Nephron progenitor cell (in vitro differentiated cells): ENCODE results near the gene CALM1.
"Not testable (repeated sequence)": the region's sequence is repeated elsewhere in the genome, so short reads cannot be mapped to it uniquely, and the experiment has no call there.

Experiments
- DNase-seq: peaks from one replicate; pipeline ENCODE4 v3.0.0; 2021
- H3K27ac Mint-ChIP-seq: 2 replicates; pipeline ENCODE4 v1.8.0; 2021; ENCODE audit warnings: mild to moderate bottlenecking, moderate library complexity, mixed read lengths
- H3K27me3 Mint-ChIP-seq: 2 replicates; pipeline ENCODE4 v1.8.0; 2021; ENCODE audit warnings: mild to moderate bottlenecking, low read depth, mixed read lengths; ENCODE audit not compliant: poor library complexity
- H3K36me3 Mint-ChIP-seq: 2 replicates; pipeline ENCODE4 v1.8.0; 2021; ENCODE audit warnings: low read depth, mixed read lengths
- H3K4me1 Mint-ChIP-seq: 2 replicates; pipeline ENCODE4 v1.8.0; 2021; ENCODE audit warnings: mixed read lengths
- H3K4me3 Mint-ChIP-seq: 2 replicates; pipeline ENCODE4 v1.8.0; 2021; ENCODE audit warnings: mild to moderate bottlenecking, moderate library complexity, mixed read lengths
- H3K9me3 Mint-ChIP-seq: 2 replicates; pipeline ENCODE4 v1.8.0; 2021; ENCODE audit warnings: mild to moderate bottlenecking, moderate library complexity, mixed read lengths
- TF ChIP-seq, protein P1 (sequence below): fragments of 200-600 bp; sonication (generic); IDR thresholded peaks from 2 replicates; pipeline ENCODE4 v1.5.0; 2021; ENCODE audit warnings: antibody characterized with exemption

The CALM1 gene

DNA sequence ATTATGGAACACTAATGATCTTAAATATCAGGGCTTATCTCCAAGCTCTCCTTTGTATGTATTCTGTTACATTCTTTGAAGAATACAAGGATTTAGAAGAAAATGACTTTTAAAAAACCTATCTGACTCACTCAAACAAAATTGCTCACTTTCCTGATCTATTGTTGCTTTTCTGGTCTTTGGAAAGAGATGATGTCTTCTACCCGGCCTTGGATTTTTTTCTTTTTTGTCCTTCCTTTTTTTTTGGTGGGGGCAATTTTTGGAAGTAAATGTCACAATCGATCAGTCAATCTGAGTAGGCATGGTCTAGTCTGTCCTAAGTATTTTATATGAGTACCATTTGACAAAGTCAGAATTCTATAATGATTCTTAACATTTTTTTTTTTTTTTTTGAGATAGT is 10.5 kb upstream of the CALM1 start:
- no peaks in the 10 kb centered on the region for H3K27me3 Mint-ChIP-seq
- no peak overlapping the region for H3K27ac Mint-ChIP-seq
- H3K4me1 Mint-ChIP-seq, result peaks cover 14% of the 10 kb centered on the region
- no peaks in the 10 kb centered on the region for H3K9me3 Mint-ChIP-seq
- no peak overlapping the region for H3K4me3 Mint-ChIP-seq
- no peak for DNase-seq
- no peaks in the 10 kb centered on the region for H3K36me3 Mint-ChIP-seq
- TF ChIP-seq, protein P1, sequence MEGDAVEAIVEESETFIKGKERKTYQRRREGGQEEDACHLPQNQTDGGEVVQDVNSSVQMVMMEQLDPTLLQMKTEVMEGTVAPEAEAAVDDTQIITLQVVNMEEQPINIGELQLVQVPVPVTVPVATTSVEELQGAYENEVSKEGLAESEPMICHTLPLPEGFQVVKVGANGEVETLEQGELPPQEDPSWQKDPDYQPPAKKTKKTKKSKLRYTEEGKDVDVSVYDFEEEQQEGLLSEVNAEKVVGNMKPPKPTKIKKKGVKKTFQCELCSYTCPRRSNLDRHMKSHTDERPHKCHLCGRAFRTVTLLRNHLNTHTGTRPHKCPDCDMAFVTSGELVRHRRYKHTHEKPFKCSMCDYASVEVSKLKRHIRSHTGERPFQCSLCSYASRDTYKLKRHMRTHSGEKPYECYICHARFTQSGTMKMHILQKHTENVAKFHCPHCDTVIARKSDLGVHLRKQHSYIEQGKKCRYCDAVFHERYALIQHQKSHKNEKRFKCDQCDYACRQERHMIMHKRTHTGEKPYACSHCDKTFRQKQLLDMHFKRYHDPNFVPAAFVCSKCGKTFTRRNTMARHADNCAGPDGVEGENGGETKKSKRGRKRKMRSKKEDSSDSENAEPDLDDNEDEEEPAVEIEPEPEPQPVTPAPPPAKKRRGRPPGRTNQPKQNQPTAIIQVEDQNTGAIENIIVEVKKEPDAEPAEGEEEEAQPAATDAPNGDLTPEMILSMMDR, result no peak

DNA sequence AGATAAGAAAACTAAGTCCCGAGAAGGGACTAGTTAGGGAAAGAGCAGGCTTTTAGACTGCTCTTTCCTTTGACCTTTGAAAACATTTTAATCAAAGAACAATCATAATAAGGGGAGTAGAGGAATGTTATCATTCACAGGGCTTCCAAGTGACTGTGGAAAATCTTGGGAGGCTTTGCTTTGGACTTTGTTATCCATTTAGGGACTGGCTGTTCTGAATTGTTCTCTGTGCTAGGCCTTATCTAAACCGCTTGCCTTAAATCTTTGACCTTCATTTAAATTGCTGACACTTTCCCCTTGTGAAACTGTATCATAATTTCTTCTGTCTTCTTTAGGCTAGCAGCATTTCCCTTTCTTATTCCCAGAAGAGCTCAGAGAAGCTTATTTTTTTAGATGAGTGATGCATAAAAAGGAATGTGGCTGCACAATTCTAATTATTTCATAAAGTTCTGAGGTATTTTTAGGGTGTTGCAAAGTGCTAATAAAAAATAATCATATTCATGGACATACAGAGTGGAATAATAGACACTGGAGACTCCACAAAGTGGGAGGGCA is 9.5 kb upstream of the CALM1 start:
- H3K27ac Mint-ChIP-seq, result no peak overlapping the region
- H3K4me3 Mint-ChIP-seq, result no peak overlapping the region
- H3K36me3 Mint-ChIP-seq, result no peaks in the 10 kb centered on the region
- TF ChIP-seq, protein P1, result no peak
- no peaks in the 10 kb centered on the region for H3K27me3 Mint-ChIP-seq
- peaks cover 14% of the 10 kb centered on the region for H3K4me1 Mint-ChIP-seq
- no peak for DNase-seq
- no peaks in the 10 kb centered on the region for H3K9me3 Mint-ChIP-seq

DNA sequence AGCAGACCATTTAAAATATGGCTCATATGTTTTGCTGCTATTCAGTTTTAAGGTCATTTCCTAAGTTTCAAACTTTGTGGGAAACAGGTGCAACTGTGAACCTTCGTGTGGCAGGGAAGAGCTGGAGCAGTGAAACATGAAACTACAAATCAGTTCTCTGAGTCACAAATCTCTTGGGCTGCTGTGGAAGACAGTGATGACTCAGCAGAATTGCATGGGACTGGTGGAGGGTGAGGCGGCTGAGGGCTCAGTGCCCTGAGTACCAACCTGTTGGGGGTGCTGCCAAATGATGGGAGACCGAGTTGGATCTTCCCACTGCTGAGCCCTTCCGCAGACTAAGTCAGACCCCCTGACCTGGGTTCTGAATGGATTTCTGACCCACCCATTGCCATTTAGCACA is 8.4 kb upstream of the CALM1 start:
- no peaks in the 10 kb centered on the region for H3K9me3 Mint-ChIP-seq
- H3K27me3 Mint-ChIP-seq, result no peaks in the 10 kb centered on the region
- H3K27ac Mint-ChIP-seq, result no peak overlapping the region
- H3K36me3 Mint-ChIP-seq, result no peaks in the 10 kb centered on the region
- peak; percentile 23 for DNase-seq
- no peak overlapping the region for H3K4me3 Mint-ChIP-seq
- peaks cover 14% of the 10 kb centered on the region for H3K4me1 Mint-ChIP-seq
- TF ChIP-seq, protein P1, result no peak

DNA sequence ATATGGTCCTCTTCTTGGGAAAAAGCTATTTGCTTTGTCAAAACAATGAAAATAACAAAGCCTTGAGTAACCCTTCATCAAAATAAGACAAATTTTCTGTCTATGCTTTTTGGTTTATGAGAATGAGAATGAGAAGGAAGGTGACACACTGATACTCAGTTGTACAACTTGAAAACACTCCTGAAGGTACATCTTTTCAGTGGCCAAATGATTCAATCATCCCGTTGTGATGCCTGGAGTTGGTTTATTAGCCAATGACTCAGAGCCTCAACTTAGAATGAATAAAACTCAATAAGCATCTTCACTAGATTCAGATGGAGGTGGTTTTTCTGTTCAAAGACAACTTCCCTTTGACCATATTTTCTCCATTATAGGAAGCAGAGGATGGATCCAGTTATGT is 7.8 kb upstream of the CALM1 start:
- Mint-ChIP-seq H3K36me3 (no peaks in the 10 kb centered on the region), H3K27ac (no peak overlapping the region), H3K27me3 (peaks cover 3% of the 10 kb centered on the region), H3K4me3 (no peak overlapping the region), H3K4me1 (peaks cover 14% of the 10 kb centered on the region), H3K9me3 (no peaks in the 10 kb centered on the region)
- DNase-seq, result no peak
- TF ChIP-seq, protein P1, result no peak

DNA sequence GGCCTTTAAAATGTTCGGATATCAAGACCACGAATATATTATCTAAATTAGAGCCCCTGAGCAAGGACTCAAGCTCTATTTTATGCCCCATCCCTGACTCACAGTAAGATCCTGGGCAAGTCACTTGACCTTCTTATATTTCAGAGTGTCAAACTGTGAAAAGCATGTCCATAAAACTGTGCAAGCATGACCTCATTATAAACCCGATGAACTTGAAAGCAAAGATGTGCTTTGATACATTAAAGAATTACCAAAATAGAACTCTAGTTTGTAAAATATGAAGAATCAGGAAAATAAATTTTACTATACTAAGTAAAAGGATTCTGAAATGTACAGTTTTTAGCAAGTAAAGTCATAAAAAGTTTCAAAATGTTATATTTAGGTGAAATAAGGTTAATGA is 2.9 kb upstream of the CALM1 start:
- no peak for DNase-seq
- H3K36me3 Mint-ChIP-seq, result no peaks in the 10 kb centered on the region
- no peak overlapping the region for H3K27ac Mint-ChIP-seq
- TF ChIP-seq, protein P1, result no peak
- H3K9me3 Mint-ChIP-seq, result peaks cover 5% of the 10 kb centered on the region
- H3K4me3 Mint-ChIP-seq, result no peak overlapping the region
- H3K4me1 Mint-ChIP-seq, result peaks cover 11% of the 10 kb centered on the region
- peaks cover 13% of the 10 kb centered on the region for H3K27me3 Mint-ChIP-seq

DNA sequence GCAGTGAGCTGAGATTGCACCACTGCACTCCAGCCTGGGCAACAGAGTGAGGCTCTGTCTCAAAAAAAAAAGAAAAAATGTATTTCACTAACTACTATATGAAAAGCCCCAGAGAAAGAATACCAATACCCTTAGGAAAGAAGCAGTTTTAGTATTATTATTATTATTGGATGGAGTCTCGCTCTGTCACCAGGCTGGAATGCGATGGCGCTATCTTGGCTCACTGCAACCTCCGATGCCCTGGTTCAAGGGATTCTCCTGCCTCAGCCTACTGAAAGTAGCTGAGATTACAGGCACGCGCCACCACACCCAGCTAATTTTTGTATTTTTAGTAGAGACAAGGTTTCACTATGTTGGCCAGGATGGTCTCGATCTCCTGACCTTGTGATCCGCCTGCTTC is 2.0 kb upstream of the CALM1 start:
- Mint-ChIP-seq H3K27me3 (peaks cover 13% of the 10 kb centered on the region), H3K4me1 (peaks cover 17% of the 10 kb centered on the region)
- not testable (repeated sequence) for H3K4me3 Mint-ChIP-seq, DNase-seq, H3K27ac Mint-ChIP-seq, H3K36me3 Mint-ChIP-seq, H3K9me3 Mint-ChIP-seq
